ACHN (cell line): ENCODE measurements around the gene IL25.
"Not testable (repeated sequence)": the region's sequence is repeated elsewhere in the genome, so short reads cannot be mapped to it uniquely, and the experiment has no call there.

ENCODE experiments used
- DNase-seq: peaks from one replicate; pipeline ENCODE4 v3.0.0-alpha.2; 2015
- in situ Hi-C: cut with HindIII; loops from 2 replicates; pipeline ENCODE4 v1.10.0; 2017; ENCODE audit warnings: low sequenced_read_pairs, low pct_ligation_motif_present, low pct_unique_long_range_greater_than_20kb

IL25 gene

GRCh38 chr14:23384364-23385080 lies 11.9 kb downstream of the IL25 start:
- no peak for DNase-seq
- in situ Hi-C loops: no loop called here

DNA sequence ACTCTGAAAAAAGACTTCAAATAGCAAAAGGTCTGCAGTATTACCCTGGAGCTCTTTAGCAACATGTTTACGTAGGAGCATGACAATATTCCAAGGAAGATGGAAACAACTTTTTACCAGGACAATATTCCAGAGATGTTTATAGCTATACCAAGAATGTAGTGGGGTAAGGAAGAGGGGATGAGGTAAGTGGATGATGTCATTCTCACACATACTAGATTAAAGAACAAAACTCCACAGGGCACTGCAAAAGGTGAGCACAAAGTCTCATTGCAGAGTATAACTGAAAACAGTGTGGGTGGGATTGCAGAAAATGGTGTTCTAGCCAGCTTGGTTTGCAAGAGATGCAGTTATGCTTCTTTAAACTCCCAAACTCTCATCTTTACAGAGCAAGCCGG lies 12.6 kb downstream of the IL25 start:
- in situ Hi-C loops: no loop called here
- DNase-seq: no peak

DNA sequence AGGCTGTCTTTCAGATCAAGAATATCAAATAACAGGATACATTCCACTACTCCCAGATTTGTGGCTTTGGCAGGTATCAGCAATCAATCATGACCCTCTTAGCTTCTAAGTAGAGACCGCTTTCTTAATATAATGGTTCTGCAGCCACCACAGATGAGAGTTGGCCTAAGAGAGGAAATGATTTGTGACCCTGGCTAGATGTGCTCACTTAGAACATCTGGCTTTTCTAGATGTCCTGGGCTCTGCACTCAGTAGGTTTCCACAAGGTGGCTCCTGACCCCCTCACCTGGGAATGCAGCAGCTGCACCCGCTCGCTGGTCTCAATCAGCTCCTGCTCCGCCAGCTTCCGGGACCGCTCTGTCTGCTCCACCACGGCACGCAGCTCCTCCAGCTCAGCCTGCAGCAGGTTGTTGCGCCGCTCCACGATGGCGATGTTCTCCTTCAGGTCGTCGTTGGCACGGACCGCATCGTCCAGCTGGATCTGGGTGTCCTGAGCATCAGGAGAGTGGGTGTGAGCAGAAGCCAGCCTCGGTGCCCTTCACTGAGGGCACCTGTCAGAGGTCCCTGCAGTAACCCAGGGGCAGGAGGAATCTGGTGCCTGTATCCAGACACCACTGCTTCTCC lies 13.1 kb downstream of the IL25 start:
- in situ Hi-C loops: no loop called here
- no peak for DNase-seq

- in situ Hi-C loops, DNase-seq: not testable (repeated sequence)
Measured at GRCh38 chr14:23386266-23386657, 13.7 kb downstream of the IL25 start.

GRCh38 chr14:23386999-23387398 lies 14.4 kb downstream of the IL25 start:
- DNase-seq: no peak
- in situ Hi-C loops: no loop called here

DNA sequence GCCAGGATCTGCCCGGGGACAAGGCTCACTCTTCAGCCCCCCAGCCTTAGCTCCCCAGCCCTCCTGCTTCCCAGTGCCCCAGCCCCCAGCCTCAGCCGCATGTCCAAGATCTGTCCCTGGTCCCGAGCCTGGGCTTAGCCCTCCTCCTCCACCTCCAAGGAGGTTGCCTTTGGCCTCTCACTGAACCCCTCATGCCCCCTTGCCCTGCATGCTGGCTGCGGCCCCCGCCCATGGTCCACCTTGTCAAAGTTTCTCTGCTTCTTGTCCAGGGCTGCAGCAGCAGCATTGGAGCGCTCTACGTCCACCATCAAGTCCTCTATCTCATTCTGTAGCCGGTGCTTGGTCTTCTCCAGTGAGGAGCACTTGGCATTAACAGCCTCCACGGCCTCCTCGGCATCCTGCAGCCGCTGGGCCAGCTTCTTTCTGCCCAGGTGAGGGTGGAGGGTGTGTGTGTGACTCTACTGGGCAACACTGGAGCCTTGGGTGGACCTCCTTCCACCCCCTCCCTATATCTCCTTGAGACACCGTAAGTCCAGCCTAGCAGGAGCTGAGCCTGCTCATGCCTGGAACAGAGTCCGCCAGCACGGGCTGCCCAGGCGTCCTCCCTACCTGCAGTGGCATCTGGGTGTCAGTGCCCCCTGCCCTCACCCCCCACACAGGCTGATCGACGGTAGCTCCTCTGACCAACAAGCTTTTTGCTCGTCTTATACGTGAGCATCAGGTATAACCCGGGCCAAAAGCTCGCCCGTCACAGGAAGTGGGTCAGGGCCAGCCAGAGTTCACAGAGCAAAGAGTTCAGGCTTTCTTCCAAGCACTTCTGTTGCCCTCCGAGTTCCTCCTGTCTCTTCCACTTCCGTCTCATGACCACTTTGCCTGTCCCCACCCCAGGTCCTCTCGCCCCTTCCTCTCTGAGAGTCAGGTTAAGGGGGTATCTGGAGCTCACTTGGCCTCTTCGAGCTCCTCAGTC lies 15.6 kb downstream of the IL25 start:
- in situ Hi-C loops: no loop called here

GRCh38 chr14:23388996-23389395 lies 16.4 kb downstream of the IL25 start:
- no peak for DNase-seq
- in situ Hi-C loops: no loop called here

More for the DNA sequence above, 15.6 kb downstream of the IL25 start:
- no peak for DNase-seq

GRCh38 chr14:23389396-23389795 lies 16.8 kb downstream of the IL25 start:
- DNase-seq: no peak
- in situ Hi-C loops: no loop called here

DNA sequence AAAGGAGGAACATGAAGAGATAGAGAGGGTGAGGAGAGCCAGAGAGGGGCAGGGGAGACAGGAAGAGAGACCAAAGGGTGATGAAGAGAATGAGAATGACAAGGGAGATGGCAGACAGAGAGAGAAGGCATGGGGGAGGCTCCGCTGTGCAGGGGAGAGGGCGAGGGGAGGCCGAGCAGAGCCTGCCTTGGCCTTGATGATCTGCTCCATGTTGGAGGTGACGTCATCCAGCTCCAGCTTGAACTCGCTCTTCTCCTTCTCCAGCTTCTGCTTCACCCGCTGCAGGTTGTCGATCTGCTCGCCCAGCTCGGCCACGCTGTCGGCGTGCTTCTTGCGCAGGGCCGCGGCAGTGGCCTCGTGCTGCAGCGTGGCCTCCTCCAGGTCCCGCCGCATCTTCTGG lies 17.3 kb downstream of the IL25 start:
- DNase-seq, in situ Hi-C loops: not testable (repeated sequence)

DNA sequence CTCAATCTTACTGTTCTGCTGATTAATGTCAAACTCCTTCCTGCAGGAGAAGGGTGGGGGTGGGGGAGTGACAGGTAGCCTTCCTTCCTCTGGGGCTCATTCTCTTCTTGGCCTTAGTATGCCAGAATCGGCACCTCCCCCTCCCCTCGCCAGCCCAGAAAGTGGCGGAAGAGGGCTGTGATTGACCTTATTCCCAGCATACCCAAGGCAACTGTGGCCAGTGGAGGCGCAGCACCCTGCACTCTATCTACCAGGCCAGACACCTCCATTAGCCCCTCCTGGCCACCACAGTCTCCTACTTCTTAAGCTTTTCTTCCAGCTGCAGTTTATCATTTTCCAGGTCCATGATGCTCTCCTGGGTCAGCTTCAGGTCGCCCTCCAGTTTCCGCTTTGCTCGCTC lies 20.0 kb downstream of the IL25 start:
- no peak for DNase-seq
- in situ Hi-C loops: no loop called here

DNA sequence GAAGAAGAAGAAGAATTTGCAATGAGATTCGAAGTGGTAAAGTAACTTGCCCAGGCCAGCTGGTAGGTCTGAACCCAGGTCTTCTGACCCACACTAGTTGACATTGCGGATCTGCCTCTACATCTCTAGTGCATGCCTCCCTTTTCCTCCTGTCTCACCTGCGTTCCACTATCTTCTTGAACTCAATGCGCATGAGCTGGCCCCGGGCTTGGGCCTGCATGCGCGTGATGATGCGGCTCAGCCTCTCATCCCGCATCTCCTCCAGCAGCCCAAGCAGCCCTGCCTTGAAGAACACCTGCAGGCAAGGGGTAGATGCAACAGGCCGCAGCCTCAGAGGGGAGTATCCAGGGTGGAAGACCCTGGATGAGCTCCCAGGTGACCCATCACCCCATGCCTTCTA lies 23.5 kb downstream of the IL25 start:
- in situ Hi-C loops: no loop called here
- no peak for DNase-seq

DNA sequence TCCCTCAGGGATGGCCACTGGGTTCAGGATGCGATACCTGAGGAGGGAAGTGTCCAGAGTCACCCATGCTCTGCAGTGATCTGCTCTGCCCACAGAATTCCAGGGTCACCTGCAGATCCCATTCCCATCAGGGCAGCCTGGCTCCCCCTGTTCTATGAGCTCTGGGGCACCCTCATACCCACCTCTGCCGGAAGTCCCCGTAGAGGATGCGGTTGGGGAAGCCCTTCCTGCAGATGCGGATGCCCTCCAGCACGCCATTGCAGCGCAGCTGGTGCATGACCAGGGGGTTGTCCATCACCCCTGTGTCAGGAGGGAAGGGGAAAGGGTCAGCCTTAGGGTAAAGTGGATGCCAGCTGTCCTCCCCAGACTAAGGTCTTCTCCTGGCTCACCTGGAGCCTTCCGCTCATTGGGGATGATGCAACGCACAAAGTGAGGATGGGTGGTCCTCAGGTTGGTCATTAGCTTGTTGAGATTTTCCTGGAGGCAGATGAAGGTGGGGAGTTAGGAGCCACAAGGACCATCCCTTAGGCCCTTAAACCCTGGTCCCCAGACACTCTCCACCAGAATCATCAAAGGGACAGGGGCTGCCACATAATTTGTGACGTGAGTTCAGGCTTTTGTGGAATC lies 24.3 kb downstream of the IL25 start:
- DNase-seq: no peak
- in situ Hi-C loops: no loop called here

DNA sequence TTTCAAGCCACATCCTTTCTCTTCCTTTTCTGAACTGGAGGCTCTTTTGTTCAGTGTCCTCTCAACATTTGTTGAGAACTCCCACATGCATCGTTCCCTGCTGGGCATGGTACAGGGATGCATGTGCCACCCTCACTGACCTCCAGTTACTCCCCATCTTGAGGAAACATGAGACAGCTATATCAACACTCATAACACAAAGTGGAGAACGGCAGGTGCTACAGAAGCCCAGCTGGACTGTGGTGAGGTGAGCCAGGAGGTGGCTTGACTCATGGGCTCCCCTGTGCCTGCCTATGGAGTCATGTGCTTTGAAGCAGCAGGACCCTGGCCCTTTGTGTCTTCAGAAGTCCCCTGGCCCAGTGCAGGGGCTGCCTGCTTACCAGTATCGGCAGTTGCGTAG lies 25.7 kb downstream of the IL25 start:
- in situ Hi-C loops: no loop called here
- DNase-seq: no peak

DNA sequence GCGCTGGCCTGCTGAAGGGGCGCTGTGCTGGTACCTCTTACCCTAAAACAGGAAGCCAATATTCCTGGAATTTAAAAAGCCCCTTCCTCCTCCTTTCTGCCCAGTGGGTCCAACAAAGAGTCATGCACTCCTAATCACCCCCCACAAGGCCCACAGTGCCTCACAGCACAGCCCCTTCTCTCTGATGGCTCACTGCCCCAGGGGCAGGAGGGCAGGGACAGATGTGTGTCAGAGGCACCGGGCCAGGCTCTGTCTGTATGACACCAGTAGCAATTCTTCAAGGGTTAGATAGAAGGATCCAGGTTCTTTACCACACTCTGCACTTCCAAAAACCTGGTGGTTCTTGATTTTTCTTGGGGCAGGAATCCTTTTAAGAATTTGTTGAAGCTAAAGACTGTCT lies 26.5 kb downstream of the IL25 start:
- no peak for DNase-seq
- in situ Hi-C loops: no loop called here

DNA sequence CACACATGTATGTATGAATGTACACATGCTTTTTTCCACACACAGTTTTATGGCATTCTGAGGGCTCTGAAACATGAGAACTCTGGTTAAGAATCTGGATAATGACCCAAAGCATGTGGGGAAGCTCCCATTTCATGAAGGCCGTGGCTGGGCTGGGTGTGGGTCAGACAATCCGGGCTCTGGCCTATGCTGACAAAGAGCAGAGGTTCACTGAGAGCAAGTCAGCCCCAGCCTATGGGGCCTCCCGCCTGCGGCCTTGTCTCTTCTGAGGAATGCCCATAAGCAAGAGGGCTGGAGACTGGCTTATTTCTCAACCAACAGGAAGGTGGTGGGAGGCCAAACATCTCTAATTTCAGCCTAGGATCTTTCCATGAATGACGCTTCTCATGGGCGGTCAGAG lies 27.0 kb downstream of the IL25 start:
- no peak for DNase-seq
- in situ Hi-C loops: no loop called here

GRCh38 chr14:23400496-23401149 lies 28.0 kb downstream of the IL25 start:
- in situ Hi-C loops: not testable (repeated sequence)

DNA sequence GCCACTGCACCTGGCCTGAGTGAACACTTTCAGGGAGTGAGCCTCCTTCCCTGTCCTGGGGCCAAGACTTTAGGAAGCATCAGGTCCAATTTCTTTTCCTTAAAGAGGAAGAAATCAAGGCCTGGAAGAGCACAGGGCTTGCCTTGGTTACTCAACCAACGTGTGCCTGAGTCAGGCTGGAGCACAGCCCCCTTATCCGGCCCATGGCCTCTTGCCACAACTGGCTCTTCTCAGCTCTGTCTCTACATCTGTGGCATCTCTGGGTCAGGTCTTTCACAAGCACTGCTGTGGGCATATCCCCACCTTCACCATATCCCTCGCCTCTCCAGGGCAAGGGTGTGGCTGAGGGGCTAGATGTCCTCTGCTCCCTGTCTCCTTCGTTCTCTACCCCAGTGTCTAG lies 28.7 kb downstream of the IL25 start:
- in situ Hi-C loops: no loop called here
- no peak for DNase-seq

More at GRCh38 chr14:23400496-23401149, 28.0 kb downstream of the IL25 start:
- DNase-seq: not testable (repeated sequence)

DNA sequence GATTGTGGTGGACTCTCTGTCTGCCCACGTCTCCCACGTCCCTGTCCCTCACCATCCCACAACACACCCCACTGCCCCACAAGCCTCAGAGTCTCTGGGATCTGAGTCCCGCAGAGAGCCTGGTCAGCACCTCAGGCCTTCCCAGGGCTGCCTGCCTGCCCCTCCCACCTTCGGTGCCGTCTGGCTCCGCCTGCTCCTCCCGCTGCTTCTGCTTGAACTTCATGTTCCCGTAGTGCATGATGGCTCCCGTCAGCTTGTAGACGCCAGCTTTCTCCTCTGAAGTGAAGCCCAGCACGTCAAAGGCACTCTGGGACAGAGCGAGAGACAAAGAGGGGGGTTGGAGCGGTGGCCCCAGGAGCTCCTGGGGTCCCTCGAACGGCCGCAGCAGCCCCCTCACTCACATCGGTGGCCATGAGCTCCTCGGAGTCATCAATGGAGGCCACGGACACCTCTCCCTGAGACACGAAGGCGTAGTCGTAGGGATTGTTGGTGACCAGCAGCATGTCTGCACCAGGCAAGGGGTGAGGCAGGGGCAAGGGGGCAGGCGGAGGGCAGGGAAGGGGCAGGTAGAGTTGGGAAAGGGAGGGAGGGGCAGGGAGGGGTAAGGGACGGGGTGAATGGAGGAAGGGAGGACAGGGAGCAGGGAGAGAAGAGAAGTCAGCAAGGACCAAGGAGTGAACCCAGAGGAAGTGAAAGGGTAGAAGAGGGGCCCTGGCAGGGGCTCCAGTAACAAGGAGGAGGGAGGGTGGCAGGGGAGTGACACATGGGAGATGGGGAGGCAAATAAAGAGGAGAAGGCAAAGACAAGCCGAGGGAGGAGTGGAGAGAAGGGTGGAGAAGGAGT lies 29.9 kb downstream of the IL25 start:
- in situ Hi-C loops: no loop called here
- no peak for DNase-seq
